Ishikawa (cell line): ENCODE results near the gene MICAL3.

Source experiments
- FOXM1 ChIP-seq: IDR thresholded peaks from 2 replicates; pipeline ENCODE4 v1.6.1; 2012; ENCODE audit warnings: low read depth, borderline replicate concordance
- MAX ChIP-seq: IDR thresholded peaks from 2 replicates; pipeline ENCODE4 v1.6.1; 2012
- TAF1 ChIP-seq: IDR thresholded peaks from 2 replicates; pipeline ENCODE4 v1.6.1; 2012; ENCODE audit warnings: low read depth, mild to moderate bottlenecking
- YY1 ChIP-seq: IDR thresholded peaks from 2 replicates; pipeline ENCODE4 v1.6.1; 2012; ENCODE audit warnings: low read depth

- TF ChIP-seq TAF1 (no peak), YY1 (no peak), MAX (peak; percentile 42), FOXM1 (no peak)
These were observed 102.2 kb downstream of the MICAL3 start for GRCh38 chr22:17921871-17922821.
